NCI-H187 treated with DMSO at 0.1 percent for 48 hours (cell line): Measurements from ENCODE around the gene CDC27.
"Not testable (repeated sequence)": the region's sequence is repeated elsewhere in the genome, so short reads cannot be mapped to it uniquely, and the experiment has no call there.

ENCODE experiments used
- DNase-seq: peaks from one replicate; lab custom pipeline; 2025; lab: John Stamatoyannopoulos, UW

Gene CDC27

GRCh38 chr17:47071171-47071570, 117.9 kb downstream of the CDC27 start:
- not testable (repeated sequence) for DNase-seq

- not testable (repeated sequence) for DNase-seq
These were observed 118.8 kb downstream of the CDC27 start for GRCh38 chr17:47070266-47070665.
